HEK293 (cell line): ENCODE results near the gene IQCH.

Experiments used
- CTCF ChIA-PET: fragments of 350-600 bp; formaldehyde crosslinking; extraction: SDS; loops from one replicate; lab custom pipeline; 2021; ENCODE audit warnings: antibody characterized with exemption; lab: Yijun Ruan, JAX
- POLR2A ChIA-PET: fragments of 300-600 bp; formaldehyde crosslinking; extraction: SDS; loops from one replicate; lab custom pipeline; 2020; ENCODE audit warnings: antibody characterized with exemption, inconsistent platforms; lab: Yijun Ruan, JAX
- H3K27ac ChIP-seq: fragments of 200-500 bp; sonication (Bioruptor generic); 2 replicates; pipeline ENCODE4 v1.5.1; 2014; ENCODE audit warnings: low read depth, low read length, control low read depth, inconsistent platforms; ENCODE audit errors: extremely low read depth
- H3K36me3 ChIP-seq, 2 experiments: fragments of 200-500 bp in 1 of 2; sonication (Bioruptor generic) in 1 of 2; 1 replicate in 1 of 2; 2 replicates in 1 of 2; pipeline ENCODE4 v1.5.1; 2014 to 2017; ENCODE audit warnings: inconsistent platforms in 2 of 2, low read length in 2 of 2; ENCODE audit not compliant: control insufficient read depth in 2 of 2, insufficient read depth in 1 of 2
- H3K4me1 ChIP-seq: fragments of 200-500 bp; sonication (Bioruptor generic); 2 replicates; pipeline ENCODE4 v1.5.1; 2014; ENCODE audit warnings: mild to moderate bottlenecking, low read length, inconsistent platforms; ENCODE audit not compliant: control insufficient read depth, insufficient read depth
- H3K4me3 ChIP-seq: 2 replicates; pipeline ENCODE4 v1.5.1; 2011; ENCODE audit warnings: low read depth, mild to moderate bottlenecking, control low read depth, low read length, moderate library complexity
- H3K9me3 ChIP-seq: fragments of 200-500 bp; sonication (Bioruptor generic); 2 replicates; pipeline ENCODE4 v1.5.1; 2014; ENCODE audit warnings: low read depth, low read length, inconsistent platforms; ENCODE audit not compliant: control insufficient read depth, insufficient read depth
- ELK4 ChIP-seq: IDR thresholded peaks from 2 replicates; pipeline ENCODE4 v1.6.1; 2011; ENCODE audit warnings: mild to moderate bottlenecking, low read depth, low read length, borderline replicate concordance
- KLF16 ChIP-seq: fragments of 450-650 bp; formaldehyde crosslinking; IDR thresholded peaks from 2 replicates; pipeline ENCODE4 v1.5.1; 2017; ENCODE audit warnings: missing biosample characterization, missing genetic modification characterization
- MZF1 ChIP-seq: fragments of 450-650 bp; formaldehyde crosslinking; IDR thresholded peaks from 2 replicates; pipeline ENCODE4 v1.5.1; 2017; ENCODE audit warnings: missing biosample characterization, missing genetic modification characterization, borderline replicate concordance
- PRDM2 ChIP-seq: fragments of 450-650 bp; formaldehyde crosslinking; IDR thresholded peaks from 2 replicates; pipeline ENCODE4 v1.5.1; 2016; ENCODE audit warnings: missing biosample characterization, missing genetic modification characterization, borderline replicate concordance
- SCRT2 ChIP-seq: fragments of 450-650 bp; formaldehyde crosslinking; IDR thresholded peaks from 2 replicates; pipeline ENCODE4 v1.5.1; 2016; ENCODE audit warnings: missing biosample characterization, missing genetic modification characterization
- SETDB1 ChIP-seq: IDR thresholded peaks from one replicate; pipeline ENCODE4 v1.6.1; 2017; ENCODE audit warnings: mild to moderate bottlenecking, low read length, moderate library complexity, mixed read lengths; ENCODE audit not compliant: insufficient read length
- YY1 ChIP-seq: fragments of 450-650 bp; formaldehyde crosslinking; IDR thresholded peaks from 2 replicates; pipeline ENCODE4 v1.5.1; 2018; ENCODE audit warnings: missing biosample characterization, missing genetic modification characterization
- ZBTB17 ChIP-seq: fragments of 450-650 bp; formaldehyde crosslinking; IDR thresholded peaks from 2 replicates; pipeline ENCODE4 v1.5.1; 2016; ENCODE audit warnings: missing biosample characterization, missing genetic modification characterization
- ZBTB48 ChIP-seq: fragments of 450-650 bp; formaldehyde crosslinking; IDR thresholded peaks from 2 replicates; pipeline ENCODE4 v1.5.1; 2016; ENCODE audit warnings: missing biosample characterization, missing genetic modification characterization
- ZNF112 ChIP-seq: fragments of 450-650 bp; formaldehyde crosslinking; IDR thresholded peaks from 2 replicates; pipeline ENCODE4 v1.5.0; 2017; ENCODE audit warnings: missing biosample characterization, missing genetic modification characterization
- ZNF138 ChIP-seq: fragments of 450-650 bp; formaldehyde crosslinking; IDR thresholded peaks from 2 replicates; pipeline ENCODE4 v1.5.1; 2016; ENCODE audit warnings: missing biosample characterization, missing genetic modification characterization, borderline replicate concordance
- ZNF202 ChIP-seq: fragments of 450-650 bp; formaldehyde crosslinking; IDR thresholded peaks from 2 replicates; pipeline ENCODE4 v1.5.1; 2016; ENCODE audit warnings: missing biosample characterization, missing genetic modification characterization, borderline replicate concordance
- ZNF423 ChIP-seq: fragments of 450-650 bp; formaldehyde crosslinking; IDR thresholded peaks from 2 replicates; pipeline ENCODE4 v1.5.1; 2016; ENCODE audit warnings: missing biosample characterization, missing genetic modification characterization
- ZNF426 ChIP-seq: fragments of 450-650 bp; formaldehyde crosslinking; IDR thresholded peaks from 2 replicates; pipeline ENCODE4 v1.5.1; 2017; ENCODE audit warnings: missing biosample characterization, missing genetic modification characterization, mild to moderate bottlenecking, inconsistent platforms, moderate library complexity
- ZNF433 ChIP-seq: fragments of 450-650 bp; formaldehyde crosslinking; IDR thresholded peaks from 2 replicates; pipeline ENCODE4 v1.5.1; 2016; ENCODE audit warnings: missing biosample characterization, missing genetic modification characterization, low read depth
- ZNF529 ChIP-seq: fragments of 450-650 bp; formaldehyde crosslinking; IDR thresholded peaks from 2 replicates; pipeline ENCODE4 v1.5.1; 2017; ENCODE audit warnings: missing genetic modification characterization, missing biosample characterization; ENCODE audit not compliant: insufficient replicate concordance
- ZNF549 ChIP-seq: fragments of 450-650 bp; IDR thresholded peaks from 2 replicates; pipeline ENCODE4 v1.5.1; 2018; ENCODE audit warnings: missing biosample characterization, missing genetic modification characterization, mild to moderate bottlenecking, inconsistent platforms, moderate library complexity
- ZNF704 ChIP-seq: fragments of 450-650 bp; formaldehyde crosslinking; IDR thresholded peaks from 2 replicates; pipeline ENCODE4 v1.5.1; 2016; ENCODE audit warnings: missing biosample characterization, missing genetic modification characterization
- ZNF792 ChIP-seq: fragments of 450-650 bp; formaldehyde crosslinking; IDR thresholded peaks from 2 replicates; pipeline ENCODE4 v1.5.1; 2016; ENCODE audit warnings: missing biosample characterization, missing genetic modification characterization
- ZSCAN30 ChIP-seq: fragments of 450-650 bp; IDR thresholded peaks from 2 replicates; pipeline ENCODE4 v1.5.1; 2018; ENCODE audit warnings: missing biosample characterization, mild to moderate bottlenecking, missing genetic modification characterization, moderate library complexity

The IQCH gene

GRCh38 chr15:67322481-67322880, 67.9 kb downstream of the IQCH start (continued):
- no peak for TF ChIP-seq ZNF112 (tag by site-specific recombination)
- TF ChIP-seq MZF1 (tag by site-specific recombination): no peak
- TF ChIP-seq KLF16 (tag by site-specific recombination): no peak
- no peak for TF ChIP-seq YY1
- TF ChIP-seq ZNF549 (tag by site-specific recombination): no peak

- Histone ChIP-seq H3K4me3 (no peak overlapping the region), H3K27ac (no peak overlapping the region), H3K4me1 (no peaks in the 10 kb centered on the region), H3K9me3 (no peaks in the 10 kb centered on the region; the same call in 1 of the 2 replicates), H3K36me3 (no peaks in the 10 kb centered on the region)
- TF ChIP-seq ZNF426 (no peak), SETDB1 (peak; percentile 58)
- ChIA-PET POLR2A (no interaction called here), CTCF (interaction anchor here (0.7 kb wide), 1 partner anchor 247 kb away, joined by 5 read pairs; no protein-coding TSS in a partner anchor)
Measured at GRCh38 chr15:67327312-67327711, 72.7 kb downstream of the IQCH start.

- Histone ChIP-seq H3K36me3 (no peaks in the 10 kb centered on the region), H3K27ac (no peak overlapping the region), H3K4me3 (no peak overlapping the region), H3K9me3 (no peaks in the 10 kb centered on the region; the same call in 1 of the 2 replicates), H3K4me1 (no peaks in the 10 kb centered on the region)
- CTCF ChIA-PET: interaction anchor here (0.6 to 0.7 kb wide), 2 partner anchors 33 to 248 kb away, joined by 3 to 5 read pairs; no protein-coding TSS in a partner anchor
- POLR2A ChIA-PET: no interaction called here
- no peak for TF ChIP-seq ZNF433
- no peak for TF ChIP-seq ZNF792
- TF ChIP-seq ZSCAN30 (tag by site-specific recombination): no peak
- TF ChIP-seq ZNF138 (tag by site-specific recombination): no peak
- no peak for TF ChIP-seq ZNF529
- TF ChIP-seq ZBTB17: no peak
- no peak for TF ChIP-seq ZNF423 (tag by site-specific recombination)
- no peak for TF ChIP-seq ZNF202
- TF ChIP-seq ELK4: no peak
- TF ChIP-seq ZNF112 (tag by site-specific recombination): no peak
- TF ChIP-seq YY1: no peak
- TF ChIP-seq SCRT2 (tag by site-specific recombination): no peak
- no peak for TF ChIP-seq ZNF704 (tag by site-specific recombination)
- no peak for TF ChIP-seq PRDM2 (tag by site-specific recombination)
- TF ChIP-seq ZBTB48 (tag by site-specific recombination): no peak
Measured at GRCh38 chr15:67327737-67328136, 73.2 kb downstream of the IQCH start.
